Measurements from ENCODE around the gene ZNF212. TPM values are rescaled to one million over a fixed set of nuclear protein-coding genes. Genes with fewer than 3 reads are reported as not detected.
A peak's percentile ranks its signal among the peaks of the same experiment; 100 is the strongest.
"Not testable (repeated sequence)": the region's sequence is repeated elsewhere in the genome, so short reads cannot be mapped to it uniquely, and the experiment has no call there.

ZNF212 gene
- total RNA-seq, 2 experiments from 2014 or later, result 12.5 to 14.6 TPM

DNA sequence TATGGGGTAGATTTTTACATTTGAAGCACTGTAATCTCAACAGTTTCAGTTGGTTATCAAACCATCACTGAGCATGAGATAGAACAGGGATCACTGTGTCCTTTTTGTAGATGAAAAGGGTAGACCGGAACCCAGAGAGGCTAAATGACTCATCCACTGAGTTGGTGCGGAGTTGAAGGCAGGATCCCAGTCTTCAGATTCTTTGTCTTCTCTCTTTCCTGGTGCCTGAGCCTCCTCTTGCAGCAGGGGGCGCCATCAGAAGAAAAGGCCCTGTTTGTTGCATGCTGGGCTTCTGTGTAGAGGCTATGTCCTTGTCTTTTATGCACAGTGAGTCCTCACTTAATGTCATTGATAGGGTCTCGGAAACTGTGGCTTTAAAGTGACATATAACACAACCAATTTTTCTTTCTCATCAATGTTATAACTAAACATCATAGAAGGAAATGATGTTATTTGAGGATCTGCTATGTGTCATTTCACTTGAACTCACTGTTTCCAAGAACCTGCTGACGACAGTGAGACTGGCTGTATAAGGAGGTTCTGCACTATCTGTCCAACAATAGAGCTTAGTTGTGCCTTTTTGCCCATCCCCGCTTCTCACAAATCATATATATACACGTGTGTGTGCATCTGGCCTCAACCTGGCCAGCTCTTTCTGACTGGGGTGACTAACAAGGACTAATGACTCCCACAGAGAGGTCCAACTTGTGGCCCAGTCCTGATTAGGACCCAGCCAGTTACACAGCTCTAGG lies 29.8 kb upstream of the ZNF212 start:
- H3K4me1 Mint-ChIP-seq, result peaks cover 4% of the 10 kb centered on the region
- H3K9me3 Mint-ChIP-seq, result no peaks in the 10 kb centered on the region
- no peaks in the 10 kb centered on the region for H3K27me3 Mint-ChIP-seq
- peaks cover 25% of the 10 kb centered on the region for H3K36me3 Mint-ChIP-seq
- DNase-seq, result peak; percentile 57
- no peak overlapping the region for H3K4me3 Mint-ChIP-seq
- peak overlapping the region; percentile 40 for H3K27ac Mint-ChIP-seq

GRCh38 chr7:149210551-149210950 lies 28.9 kb upstream of the ZNF212 start:
- Mint-ChIP-seq H3K27ac (no peak overlapping the region), H3K4me1 (peaks cover 4% of the 10 kb centered on the region), H3K9me3 (no peaks in the 10 kb centered on the region), H3K4me3 (no peak overlapping the region), H3K36me3 (peaks cover 22% of the 10 kb centered on the region), H3K27me3 (no peaks in the 10 kb centered on the region)
- DNase-seq, result no peak

DNA sequence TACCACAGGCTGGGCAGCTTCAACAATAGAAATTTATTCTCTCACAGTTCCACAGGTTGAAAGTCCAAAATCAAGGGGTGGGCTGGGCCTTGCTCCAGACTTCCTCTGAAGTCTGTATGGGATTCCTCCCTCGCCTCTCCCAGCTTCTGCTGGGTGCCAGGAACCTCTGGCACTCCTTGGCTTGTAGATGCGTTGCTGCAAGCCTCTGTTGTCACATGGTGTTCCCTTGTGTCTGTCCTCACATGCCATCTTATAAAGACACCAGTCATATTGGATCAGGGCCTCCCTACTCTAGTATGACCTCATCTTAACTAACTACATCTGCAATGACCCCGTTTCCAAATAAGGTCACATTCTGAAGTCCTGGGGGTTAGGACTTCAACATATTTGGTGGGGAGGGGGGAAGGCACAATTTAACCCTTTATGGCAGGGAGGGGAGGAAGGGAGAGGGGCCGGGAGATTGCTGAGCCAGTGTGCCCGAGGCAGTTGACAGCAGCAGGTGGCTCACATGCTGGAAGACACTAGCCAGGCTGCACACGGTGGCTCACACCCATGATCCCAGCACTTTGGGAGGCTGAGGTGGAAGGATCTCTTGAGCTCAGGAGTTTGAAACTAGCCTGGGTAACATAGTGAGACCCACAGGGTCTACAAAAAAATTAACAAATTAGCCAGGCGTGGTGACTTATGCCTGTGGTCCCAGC lies 25.3 kb upstream of the ZNF212 start:
- H3K27ac Mint-ChIP-seq, result no peak overlapping the region
- no peaks in the 10 kb centered on the region for H3K9me3 Mint-ChIP-seq

GRCh38 chr7:149216402-149216801 lies 23.0 kb upstream of the ZNF212 start:
- Mint-ChIP-seq H3K4me1 (no peaks in the 10 kb centered on the region), H3K27me3 (no peaks in the 10 kb centered on the region), H3K27ac (no peak overlapping the region), H3K4me3 (no peak overlapping the region), H3K9me3 (no peaks in the 10 kb centered on the region), H3K36me3 (peaks cover 30% of the 10 kb centered on the region)
- DNase-seq, result no peak

More for the DNA sequence above, 25.3 kb upstream of the ZNF212 start:
- peaks cover 4% of the 10 kb centered on the region for H3K4me1 Mint-ChIP-seq
- no peak for DNase-seq
- H3K27me3 Mint-ChIP-seq, result no peaks in the 10 kb centered on the region
- no peak overlapping the region for H3K4me3 Mint-ChIP-seq
- peaks cover 29% of the 10 kb centered on the region for H3K36me3 Mint-ChIP-seq

DNA sequence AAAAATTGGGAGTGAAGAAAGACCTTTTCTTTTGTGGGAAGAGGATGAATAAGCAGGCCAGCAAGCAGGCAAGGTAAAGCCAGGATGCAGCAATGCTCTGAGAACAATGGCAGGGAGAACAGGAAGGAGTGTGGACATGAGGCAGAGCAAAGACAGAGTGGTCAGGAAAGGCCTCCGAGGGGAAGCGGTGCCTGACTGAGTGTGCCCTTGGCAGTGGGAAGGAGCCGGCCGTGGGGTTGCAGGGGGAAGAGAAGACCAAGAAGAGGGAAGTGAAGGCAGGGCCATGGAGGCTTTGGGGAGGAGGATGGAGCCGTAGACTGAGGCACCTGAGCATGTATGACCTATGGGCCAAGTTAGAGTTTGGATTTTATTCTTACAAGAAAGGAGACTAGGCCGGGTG lies 21.9 kb upstream of the ZNF212 start:
- Mint-ChIP-seq H3K27me3 (no peaks in the 10 kb centered on the region), H3K4me1 (no peaks in the 10 kb centered on the region), H3K27ac (no peak overlapping the region), H3K9me3 (no peaks in the 10 kb centered on the region), H3K36me3 (peaks cover 38% of the 10 kb centered on the region), H3K4me3 (no peak overlapping the region)
- DNase-seq, result no peak

- DNase-seq, result no peak
- no peaks in the 10 kb centered on the region for H3K27me3 Mint-ChIP-seq
- peaks cover 39% of the 10 kb centered on the region for H3K36me3 Mint-ChIP-seq
- no peaks in the 10 kb centered on the region for H3K9me3 Mint-ChIP-seq
- H3K27ac Mint-ChIP-seq, result no peak overlapping the region
- no peak overlapping the region for H3K4me3 Mint-ChIP-seq
- no peaks in the 10 kb centered on the region for H3K4me1 Mint-ChIP-seq
Measured at GRCh38 chr7:149218469-149219420, 20.7 kb upstream of the ZNF212 start.

GRCh38 chr7:149220534-149220933 lies 18.9 kb upstream of the ZNF212 start:
- Mint-ChIP-seq H3K9me3 (no peaks in the 10 kb centered on the region), H3K4me3 (no peak overlapping the region), H3K36me3 (peaks cover 40% of the 10 kb centered on the region), H3K4me1 (no peaks in the 10 kb centered on the region), H3K27ac (no peak overlapping the region), H3K27me3 (no peaks in the 10 kb centered on the region)
- DNase-seq, result no peak

DNA sequence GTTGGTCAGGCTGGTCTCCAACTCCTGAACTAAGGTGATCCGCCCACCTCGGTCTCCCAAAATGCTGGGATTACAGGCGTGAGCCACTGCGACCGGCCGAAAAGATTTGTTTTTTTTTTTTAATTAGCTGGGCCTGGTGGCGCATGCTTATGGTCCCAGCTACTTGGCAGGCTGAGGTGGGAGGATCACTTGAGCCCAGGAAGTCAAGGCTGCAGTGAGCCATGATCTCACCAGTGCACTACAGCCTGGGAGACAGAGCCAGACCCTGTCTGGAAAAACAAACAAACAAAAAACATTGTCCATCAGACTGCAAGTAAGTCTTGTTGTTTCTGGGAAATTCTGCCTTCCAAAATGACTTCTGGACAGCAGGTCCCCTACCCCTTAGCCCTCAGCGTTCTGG lies 16.3 kb upstream of the ZNF212 start:
- Mint-ChIP-seq H3K36me3 (peaks cover 37% of the 10 kb centered on the region), H3K27ac (no peak overlapping the region)

DNA sequence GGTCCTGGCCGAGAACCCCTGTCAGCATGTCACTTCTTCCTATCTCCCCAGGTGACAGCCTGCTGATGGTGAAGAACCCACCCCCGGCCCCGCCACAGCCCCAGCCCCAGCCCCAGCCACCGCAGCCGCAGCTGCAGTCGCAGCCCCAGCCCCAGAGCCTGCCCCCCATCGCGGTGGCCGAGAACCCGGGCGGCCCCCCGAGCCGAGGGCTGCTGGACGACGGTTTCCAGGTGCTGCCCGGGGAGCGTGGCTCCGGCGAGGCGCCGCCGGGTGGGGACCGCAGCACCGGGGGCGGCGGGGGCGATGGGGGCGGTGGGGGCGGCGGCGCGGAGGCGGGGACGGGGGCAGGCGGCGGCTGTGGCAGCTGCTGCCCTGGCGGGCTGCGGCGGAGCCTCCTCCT lies 15.7 kb upstream of the ZNF212 start:
- Mint-ChIP-seq H3K4me3 (no peak overlapping the region), H3K27me3 (no peaks in the 10 kb centered on the region), H3K4me1 (no peaks in the 10 kb centered on the region), H3K27ac (no peak overlapping the region), H3K9me3 (no peaks in the 10 kb centered on the region), H3K36me3 (peaks cover 36% of the 10 kb centered on the region)
- DNase-seq, result no peak

More for the DNA sequence above, 16.3 kb upstream of the ZNF212 start:
- H3K9me3 Mint-ChIP-seq, result no peaks in the 10 kb centered on the region
- H3K27me3 Mint-ChIP-seq, result no peaks in the 10 kb centered on the region
- H3K4me1 Mint-ChIP-seq, result no peaks in the 10 kb centered on the region
- DNase-seq, result no peak
- H3K4me3 Mint-ChIP-seq, result no peak overlapping the region

GRCh38 chr7:149224352-149224751 lies 15.1 kb upstream of the ZNF212 start:
- no peak for DNase-seq
- H3K9me3 Mint-ChIP-seq, result no peaks in the 10 kb centered on the region
- no peaks in the 10 kb centered on the region for H3K27me3 Mint-ChIP-seq
- H3K36me3 Mint-ChIP-seq, result peaks cover 32% of the 10 kb centered on the region
- H3K4me1 Mint-ChIP-seq, result no peaks in the 10 kb centered on the region
- H3K4me3 Mint-ChIP-seq, result no peak overlapping the region
- no peak overlapping the region for H3K27ac Mint-ChIP-seq

- Mint-ChIP-seq H3K4me1 (no peaks in the 10 kb centered on the region), H3K27me3 (peaks cover 4% of the 10 kb centered on the region), H3K4me3 (no peak overlapping the region), H3K27ac (peak overlapping the region; percentile 34), H3K36me3 (peaks cover 29% of the 10 kb centered on the region), H3K9me3 (no peaks in the 10 kb centered on the region)
- DNase-seq, result no peak
Measured at GRCh38 chr7:149225106-149225505, 14.3 kb upstream of the ZNF212 start.

GRCh38 chr7:149225656-149226055 lies 13.8 kb upstream of the ZNF212 start:
- no peaks in the 10 kb centered on the region for H3K4me1 Mint-ChIP-seq
- H3K36me3 Mint-ChIP-seq, result peaks cover 29% of the 10 kb centered on the region
- H3K27ac Mint-ChIP-seq, result no peak overlapping the region
- peaks cover 4% of the 10 kb centered on the region for H3K27me3 Mint-ChIP-seq
- H3K9me3 Mint-ChIP-seq, result no peaks in the 10 kb centered on the region
- no peak overlapping the region for H3K4me3 Mint-ChIP-seq
- DNase-seq, result no peak

DNA sequence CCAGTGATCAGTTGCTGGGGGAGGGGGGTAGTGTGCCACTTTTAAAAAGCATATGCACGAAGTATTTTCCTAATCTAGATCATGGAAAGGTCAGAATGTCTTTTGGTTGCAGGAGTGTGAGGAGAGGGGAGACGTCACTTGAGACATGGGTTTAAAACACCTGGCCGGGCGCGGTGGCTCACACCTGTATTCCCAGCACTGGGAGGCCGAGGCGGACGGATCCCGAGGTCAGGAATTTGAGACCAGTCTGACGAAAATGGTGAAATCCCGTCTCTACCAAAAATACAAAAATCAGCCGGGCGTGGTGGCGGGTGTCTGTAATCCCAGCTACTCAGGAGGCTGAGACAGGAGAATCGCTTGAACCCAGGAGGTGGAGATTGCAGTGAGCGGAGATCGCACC lies 13.1 kb upstream of the ZNF212 start:
- not testable (repeated sequence) for H3K4me1 Mint-ChIP-seq, H3K27ac Mint-ChIP-seq, DNase-seq, H3K9me3 Mint-ChIP-seq, H3K27me3 Mint-ChIP-seq, H3K4me3 Mint-ChIP-seq
- H3K36me3 Mint-ChIP-seq, result peaks cover 27% of the 10 kb centered on the region

DNA sequence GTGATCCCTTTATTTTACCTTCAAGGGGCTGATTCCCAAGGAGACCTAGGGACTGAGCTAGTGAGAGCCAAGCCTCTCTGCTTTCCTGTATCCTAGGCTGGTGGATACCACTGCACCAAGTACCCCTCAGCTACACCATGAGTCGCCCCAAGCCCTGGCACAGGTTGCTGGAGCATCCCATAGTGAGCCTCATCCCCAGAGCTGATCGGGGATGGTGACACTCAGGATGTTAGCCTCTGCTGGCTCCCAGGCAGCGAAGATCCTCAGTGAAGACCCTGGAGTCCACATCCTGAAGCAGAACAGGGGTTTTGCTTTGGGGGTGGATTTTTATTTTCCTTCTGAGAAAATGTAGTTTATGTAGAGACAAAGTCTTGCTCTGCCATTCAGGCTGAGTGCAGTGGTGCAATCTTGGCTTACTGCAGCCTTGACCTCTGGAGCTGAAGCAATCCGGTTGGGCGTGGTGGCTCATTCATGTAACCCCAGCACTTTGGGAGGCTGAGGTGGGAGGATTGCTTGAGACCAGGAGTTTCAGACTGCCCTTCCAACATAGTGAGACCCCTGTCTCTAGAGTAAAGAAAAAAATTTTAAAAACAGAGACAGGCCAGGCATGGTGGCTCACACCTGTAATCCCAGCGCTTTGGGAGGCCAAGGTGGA lies 12.5 kb upstream of the ZNF212 start:
- no peak for DNase-seq
- Mint-ChIP-seq H3K36me3 (peaks cover 22% of the 10 kb centered on the region), H3K9me3 (no peaks in the 10 kb centered on the region), H3K27me3 (peaks cover 4% of the 10 kb centered on the region), H3K27ac (no peak overlapping the region), H3K4me3 (no peak overlapping the region), H3K4me1 (no peaks in the 10 kb centered on the region)

All from activated naive CD8-positive, alpha-beta T cell treated with anti-CD3 and anti-CD28 coated beads for 36 hours (primary cell).